ENCODE measurements around the gene RADIL.

- TF ChIP-seq POLR2A (IDR thresholded peaks at IDR 0.05), result no peak
- TF ChIP-seq, protein P1, sequence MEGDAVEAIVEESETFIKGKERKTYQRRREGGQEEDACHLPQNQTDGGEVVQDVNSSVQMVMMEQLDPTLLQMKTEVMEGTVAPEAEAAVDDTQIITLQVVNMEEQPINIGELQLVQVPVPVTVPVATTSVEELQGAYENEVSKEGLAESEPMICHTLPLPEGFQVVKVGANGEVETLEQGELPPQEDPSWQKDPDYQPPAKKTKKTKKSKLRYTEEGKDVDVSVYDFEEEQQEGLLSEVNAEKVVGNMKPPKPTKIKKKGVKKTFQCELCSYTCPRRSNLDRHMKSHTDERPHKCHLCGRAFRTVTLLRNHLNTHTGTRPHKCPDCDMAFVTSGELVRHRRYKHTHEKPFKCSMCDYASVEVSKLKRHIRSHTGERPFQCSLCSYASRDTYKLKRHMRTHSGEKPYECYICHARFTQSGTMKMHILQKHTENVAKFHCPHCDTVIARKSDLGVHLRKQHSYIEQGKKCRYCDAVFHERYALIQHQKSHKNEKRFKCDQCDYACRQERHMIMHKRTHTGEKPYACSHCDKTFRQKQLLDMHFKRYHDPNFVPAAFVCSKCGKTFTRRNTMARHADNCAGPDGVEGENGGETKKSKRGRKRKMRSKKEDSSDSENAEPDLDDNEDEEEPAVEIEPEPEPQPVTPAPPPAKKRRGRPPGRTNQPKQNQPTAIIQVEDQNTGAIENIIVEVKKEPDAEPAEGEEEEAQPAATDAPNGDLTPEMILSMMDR (IDR thresholded peaks at IDR 0.05), result no peak
These were observed 1.8 kb upstream of the RADIL start for GRCh38 chr7:4885317-4885807.

Measured in uterus (tissue), 2 donors.